VCaP (cell line): ENCODE measurements around the gene SLC17A7.

Experiments
- H3K27ac ChIP-seq: fragments of 450-650 bp; 2 replicates; pipeline ENCODE4 v1.5.1; 2017
- CTCF ChIP-seq: fragments of 450-650 bp; conservative IDR thresholded peaks from 2 replicates; pipeline ENCODE4 v1.5.1; 2017; ENCODE audit warnings: mild to moderate bottlenecking, moderate library complexity

SLC17A7 gene

GRCh38 chr19:49415810-49416200 is 25.5 kb downstream of the SLC17A7 start:
- no peak overlapping the region for H3K27ac ChIP-seq

GRCh38 chr19:49415102-49415809 is 26.1 kb downstream of the SLC17A7 start:
- TF ChIP-seq CTCF, result no peak
- H3K27ac ChIP-seq, result no peak overlapping the region

More at GRCh38 chr19:49415810-49416200, 25.5 kb downstream of the SLC17A7 start:
- no peak for TF ChIP-seq CTCF

- TF ChIP-seq CTCF, result no peak
- no peak overlapping the region for H3K27ac ChIP-seq
Measured at GRCh38 chr19:49414256-49414655, 27.1 kb downstream of the SLC17A7 start.

GRCh38 chr19:49413348-49413747 is 28.0 kb downstream of the SLC17A7 start:
- H3K27ac ChIP-seq, result no peak overlapping the region
- no peak for TF ChIP-seq CTCF

GRCh38 chr19:49411681-49412326 is 29.5 kb downstream of the SLC17A7 start:
- no peak overlapping the region for H3K27ac ChIP-seq
- TF ChIP-seq CTCF, result no peak

GRCh38 chr19:49409441-49410029 is 31.8 kb downstream of the SLC17A7 start:
- TF ChIP-seq CTCF, result no peak
- no peak overlapping the region for H3K27ac ChIP-seq

- H3K27ac ChIP-seq, result no peak overlapping the region
- no peak for TF ChIP-seq CTCF
Measured at GRCh38 chr19:49408816-49409440, 32.4 kb downstream of the SLC17A7 start.
